Mammary epithelial cell (primary cell): ENCODE measurements around the gene HOXC4.

ENCODE experiments used
- CTCF ChIP-seq, 2 donors: IDR thresholded peaks in 1 of 2; conservative IDR thresholded peaks in 1 of 2; 2 replicates each; pipeline ENCODE4 v1.5.1; 2011 to 2012; ENCODE audit warnings: inconsistent platforms in 2 of 2, low read length in 2 of 2, mild to moderate bottlenecking in 2 of 2, control low read depth in 1 of 2, low read depth in 1 of 2; ENCODE audit not compliant: insufficient read depth in 1 of 2; ENCODE audit errors: extremely low read depth in 1 of 2
- EZH2 ChIP-seq: IDR thresholded peaks from 2 replicates; pipeline ENCODE4 v1.6.1; 2012; ENCODE audit warnings: low read length, inconsistent platforms, borderline replicate concordance

DNA sequence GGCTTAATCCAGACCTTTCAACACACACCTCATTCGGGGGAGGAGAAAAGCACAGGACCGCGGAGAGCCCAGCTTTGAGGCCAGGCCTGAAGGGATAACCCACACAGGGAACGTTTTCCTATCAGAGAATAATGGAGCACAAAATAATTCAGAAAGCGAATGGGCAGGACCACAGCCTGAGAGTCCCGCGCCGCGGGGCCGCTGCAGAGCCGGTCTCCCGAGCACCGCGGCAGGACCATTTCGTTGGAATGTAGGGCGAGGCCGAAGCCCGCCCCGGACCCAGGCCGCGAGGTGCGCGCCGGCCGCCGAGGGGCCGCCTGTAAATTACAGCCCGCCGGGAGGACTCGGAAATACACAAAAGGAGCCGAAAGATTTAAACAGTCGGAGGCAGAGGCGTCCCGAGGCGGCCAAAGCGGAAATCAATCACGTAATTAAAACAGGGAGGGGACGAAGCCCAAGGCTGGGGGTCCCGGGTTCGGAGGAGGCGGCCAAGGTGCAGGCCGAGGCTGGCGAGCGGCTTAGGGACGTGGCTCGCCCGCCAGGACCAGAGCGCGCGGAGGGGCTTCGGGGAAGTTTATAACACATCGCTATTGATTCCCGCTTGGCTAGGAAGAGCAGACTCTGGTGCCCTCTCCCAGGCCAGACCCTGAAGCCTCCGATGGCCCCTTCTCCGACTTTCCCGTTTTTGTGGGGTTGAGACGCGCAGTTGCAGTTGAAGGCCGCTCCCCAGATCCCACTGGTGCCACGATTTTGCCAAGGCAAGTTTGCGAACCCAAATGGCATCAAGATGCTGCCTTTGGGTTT is 6.3 kb upstream of the HOXC4 start:
- TF ChIP-seq CTCF (conservative IDR thresholded peaks at IDR 0.05 in 1 of 2, IDR thresholded peaks at IDR 0.05 in 1 of 2; ENCODE audit: extremely low read depth in 1 of 2, insufficient read depth in 1 of 2, low read depth in 1 of 2, low read length in 2 of 2) (no peak), EZH2 (no peak)
